H9 (cell line): Measurements from ENCODE around the gene CTNNAL1. TPM values are rescaled to one million over a fixed set of nuclear protein-coding genes. Genes with fewer than 3 reads are reported as not detected.

Source experiments
- DNase-seq: peaks from one replicate; pipeline ENCODE4 v3.0.0-alpha.2; 2017
- H2AFZ ChIP-seq: one replicate; pipeline ENCODE4 v1.6.1; 2013; ENCODE audit warnings: mild to moderate bottlenecking, low read length, control low read depth, moderate library complexity
- H2AK5ac ChIP-seq: 2 replicates; pipeline ENCODE4 v1.6.1; 2013; ENCODE audit warnings: low read length, control low read depth, mixed read lengths; ENCODE audit not compliant: insufficient read length
- H2BK120ac ChIP-seq: one replicate; pipeline ENCODE4 v1.6.1; 2013; ENCODE audit warnings: low read depth, mild to moderate bottlenecking, low read length, control low read depth, inconsistent platforms; ENCODE audit not compliant: poor library complexity, severe bottlenecking
- H2BK12ac ChIP-seq: 2 replicates; pipeline ENCODE4 v1.6.1; 2013; ENCODE audit warnings: low read length, control low read depth, mixed read lengths, low read depth; ENCODE audit not compliant: insufficient read length
- H2BK15ac ChIP-seq: 2 replicates; pipeline ENCODE4 v1.6.1; 2013; ENCODE audit warnings: low read depth, low read length, control low read depth
- H2BK20ac ChIP-seq: one replicate; pipeline ENCODE4 v1.6.1; 2013; ENCODE audit warnings: low read depth, mild to moderate bottlenecking, low read length, control low read depth, inconsistent platforms; ENCODE audit not compliant: poor library complexity, severe bottlenecking
- H2BK5ac ChIP-seq: 2 replicates; pipeline ENCODE4 v1.6.1; 2013; ENCODE audit warnings: low read length, control low read depth, mixed read lengths; ENCODE audit not compliant: insufficient read length
- H3K14ac ChIP-seq: 2 replicates; pipeline ENCODE4 v1.6.1; 2013; ENCODE audit warnings: low read length, control low read depth; ENCODE audit not compliant: insufficient read depth
- H3K18ac ChIP-seq: 2 replicates; pipeline ENCODE4 v1.6.1; 2013; ENCODE audit warnings: low read depth, mild to moderate bottlenecking, mixed read lengths, low read length, control low read depth; ENCODE audit not compliant: insufficient read length
- H3K23ac ChIP-seq: 2 replicates; pipeline ENCODE4 v1.6.1; 2013; ENCODE audit warnings: low read length, control low read depth, mixed read lengths, low read depth; ENCODE audit not compliant: insufficient read length
- H3K23me2 ChIP-seq: 2 replicates; pipeline ENCODE4 v1.6.1; 2013; ENCODE audit warnings: low read depth, mild to moderate bottlenecking, mixed read lengths, low read length, control low read depth; ENCODE audit not compliant: insufficient read length, poor library complexity, severe bottlenecking
- H3K27ac ChIP-seq: 2 replicates; pipeline ENCODE4 v1.5.1; 2013; ENCODE audit warnings: low read length, control low read depth, mixed read lengths, low read depth; ENCODE audit not compliant: insufficient read length
- H3K27me3 ChIP-seq: 2 replicates; pipeline ENCODE4 v1.6.1; 2013; ENCODE audit warnings: low read length, control low read depth, inconsistent platforms; ENCODE audit not compliant: insufficient read depth
- H3K4ac ChIP-seq: 2 replicates; pipeline ENCODE4 v1.6.1; 2013; ENCODE audit warnings: low read depth, mild to moderate bottlenecking, control low read depth, inconsistent platforms, low read length, moderate library complexity
- H3K4me1 ChIP-seq: 2 replicates; pipeline ENCODE4 v1.6.1; 2013; ENCODE audit warnings: low read length, control low read depth, inconsistent platforms; ENCODE audit not compliant: insufficient read depth
- H3K4me2 ChIP-seq: 2 replicates; pipeline ENCODE4 v1.6.1; 2013; ENCODE audit warnings: low read length, control low read depth, mixed read lengths; ENCODE audit not compliant: insufficient read length, insufficient read depth
- H3K56ac ChIP-seq: 2 replicates; pipeline ENCODE4 v1.6.1; 2013; ENCODE audit warnings: low read depth, mild to moderate bottlenecking, mixed read lengths, low read length, control low read depth; ENCODE audit not compliant: insufficient read length
- H3K79me1 ChIP-seq: 2 replicates; pipeline ENCODE4 v1.6.1; 2013; ENCODE audit warnings: low read depth, mild to moderate bottlenecking, moderate library complexity, low read length, control low read depth, inconsistent platforms; ENCODE audit not compliant: insufficient read depth, poor library complexity, severe bottlenecking
- H3K79me2 ChIP-seq: 2 replicates; pipeline ENCODE4 v1.6.1; 2013; ENCODE audit warnings: low read length, control low read depth, inconsistent platforms; ENCODE audit not compliant: insufficient read depth
- H3K9ac ChIP-seq: 2 replicates; pipeline ENCODE4 v1.6.1; 2013; ENCODE audit warnings: low read length, control low read depth, mixed read lengths; ENCODE audit not compliant: insufficient read length; ENCODE audit errors: extremely low read depth
- H3K9me3 ChIP-seq: one replicate; pipeline ENCODE4 v1.6.1; 2013; ENCODE audit warnings: low read depth, low read length, inconsistent platforms; ENCODE audit not compliant: control insufficient read depth
- H3T11ph ChIP-seq: one replicate; pipeline ENCODE4 v1.6.1; 2013; ENCODE audit warnings: mild to moderate bottlenecking, low read length, control low read depth, inconsistent platforms
- H4K20me1 ChIP-seq: one replicate; pipeline ENCODE4 v1.6.1; 2013; ENCODE audit not compliant: control insufficient read depth, insufficient read length, insufficient read depth
- H4K5ac ChIP-seq: 2 replicates; pipeline ENCODE4 v1.6.1; 2013; ENCODE audit warnings: low read depth, mild to moderate bottlenecking, mixed read lengths, low read length, control low read depth; ENCODE audit not compliant: insufficient read length
- H4K8ac ChIP-seq: replicated peaks from 2 replicates; pipeline ENCODE4 v1.6.1; 2013; ENCODE audit warnings: low read length, control low read depth, mixed read lengths, low read depth; ENCODE audit not compliant: insufficient read length
- H4K91ac ChIP-seq: 2 replicates; pipeline ENCODE4 v1.6.1; 2013; ENCODE audit warnings: low read depth, mild to moderate bottlenecking, moderate library complexity, mixed read lengths, low read length, control low read depth; ENCODE audit not compliant: insufficient read length
- H3K27ac Mint-ChIP-seq, 3 experiments: 2 replicates in 2 of 3; 3 replicates in 1 of 3; pipeline ENCODE4 v1.8.0; 2020 to 2021; ENCODE audit warnings: mixed read lengths in 3 of 3, mild to moderate bottlenecking in 1 of 3, moderate library complexity in 1 of 3
- H3K27me3 Mint-ChIP-seq: 2 replicates; pipeline ENCODE4 v1.8.0; 2021; ENCODE audit warnings: low read depth, mild to moderate bottlenecking, moderate library complexity, mixed read lengths
- H3K36me3 Mint-ChIP-seq, 3 experiments: 2 replicates in 2 of 3; 3 replicates in 1 of 3; pipeline ENCODE4 v1.8.0; 2020 to 2021; ENCODE audit warnings: low read depth in 3 of 3, mixed read lengths in 3 of 3; ENCODE audit not compliant: insufficient read depth in 1 of 3
- H3K4me1 Mint-ChIP-seq, 2 experiments: 2 replicates each; pipeline ENCODE4 v1.8.0; 2020; ENCODE audit warnings: mixed read lengths in 2 of 2
- H3K4me3 Mint-ChIP-seq, 2 experiments: 2 replicates in 1 of 2; 3 replicates in 1 of 2; pipeline ENCODE4 v1.8.0; 2020 to 2021; ENCODE audit warnings: mild to moderate bottlenecking in 2 of 2, mixed read lengths in 2 of 2, moderate library complexity in 1 of 2
- H3K9me3 Mint-ChIP-seq, 2 experiments: 2 replicates in 1 of 2; 3 replicates in 1 of 2; pipeline ENCODE4 v1.8.0; 2020; ENCODE audit warnings: mild to moderate bottlenecking in 2 of 2, mixed read lengths in 2 of 2, moderate library complexity in 1 of 2
- total RNA-seq: library from RNA; stranded (reverse); gene quantifications from 2 replicates; pipeline ENCODE4 v1.2.1, GENCODE V29; 2021
- TF ChIP-seq, protein P1 (sequence below): fragments of 200-600 bp; sonication (generic); conservative IDR thresholded peaks from 3 replicates; pipeline ENCODE4 v1.8.0; 2021; ENCODE audit warnings: antibody characterized with exemption, mild to moderate bottlenecking

CTNNAL1 gene
- total RNA-seq, 1 experiment from 2014 or later, result 52.9 TPM

DNA sequence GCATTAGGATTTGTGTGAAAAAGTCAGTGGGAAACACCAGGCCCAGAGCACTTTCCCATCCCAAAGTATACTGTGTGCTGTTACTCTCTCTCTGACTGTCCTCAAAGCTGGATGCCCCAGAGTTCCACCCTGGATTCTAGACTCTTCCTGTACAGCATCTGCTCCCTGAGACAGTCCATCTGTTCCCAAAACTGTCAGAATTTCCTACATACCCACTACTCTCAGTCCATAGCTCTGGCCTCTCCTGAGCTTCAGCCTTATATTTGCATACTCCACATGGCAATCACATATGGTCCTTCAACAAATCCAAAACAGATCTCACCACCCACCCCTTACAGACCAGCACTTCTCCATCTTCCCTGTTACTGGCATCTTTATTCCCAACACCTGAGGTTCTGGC lies 88.8 kb downstream of the CTNNAL1 start:
- H3K4ac ChIP-seq, result no peak overlapping the region
- H4K91ac ChIP-seq, result no peak overlapping the region
- no peak overlapping the region for H4K5ac ChIP-seq
- H2BK20ac ChIP-seq, result no peak overlapping the region
- H2AFZ ChIP-seq, result no peak overlapping the region
- no peak overlapping the region for H2BK15ac ChIP-seq
- H3K14ac ChIP-seq, result no peak overlapping the region
- no peaks in the 10 kb centered on the region for H4K20me1 ChIP-seq
- no peaks in the 10 kb centered on the region for H3K4me1 Mint-ChIP-seq
- H3K23me2 ChIP-seq, result no peaks in the 10 kb centered on the region
- H3K18ac ChIP-seq, result no peak overlapping the region
- no peak overlapping the region for H3K27ac ChIP-seq
- H3K4me3 Mint-ChIP-seq, result no peak overlapping the region
- no peak overlapping the region for H2BK5ac ChIP-seq
- no peaks in the 10 kb centered on the region for H3K9me3 ChIP-seq
- H2BK12ac ChIP-seq, result no peak overlapping the region
- no peak overlapping the region for H3K56ac ChIP-seq
- peaks cover 6 to 65% (median 54%) of the 10 kb centered on the region in 3 experiments; a peak in 6 of 7 replicates for H3K36me3 Mint-ChIP-seq
- H2BK120ac ChIP-seq, result no peak overlapping the region
- no peaks in the 10 kb centered on the region for H3K4me1 ChIP-seq
- no peak overlapping the region for H3T11ph ChIP-seq
- no peak overlapping the region for H3K23ac ChIP-seq
- H3K79me2 ChIP-seq, result no peaks in the 10 kb centered on the region
- no peak overlapping the region for H3K9ac ChIP-seq
- H3K27me3 ChIP-seq, result no peaks in the 10 kb centered on the region
- H3K9me3 Mint-ChIP-seq, result no peaks in the 10 kb centered on the region
- no peak overlapping the region for H3K27ac Mint-ChIP-seq
- no peak overlapping the region for H4K8ac ChIP-seq
- no peak overlapping the region for H3K4me2 ChIP-seq
- H2AK5ac ChIP-seq, result no peak overlapping the region
- no peak for DNase-seq
- no peaks in the 10 kb centered on the region for H3K79me1 ChIP-seq
- TF ChIP-seq, protein P1, sequence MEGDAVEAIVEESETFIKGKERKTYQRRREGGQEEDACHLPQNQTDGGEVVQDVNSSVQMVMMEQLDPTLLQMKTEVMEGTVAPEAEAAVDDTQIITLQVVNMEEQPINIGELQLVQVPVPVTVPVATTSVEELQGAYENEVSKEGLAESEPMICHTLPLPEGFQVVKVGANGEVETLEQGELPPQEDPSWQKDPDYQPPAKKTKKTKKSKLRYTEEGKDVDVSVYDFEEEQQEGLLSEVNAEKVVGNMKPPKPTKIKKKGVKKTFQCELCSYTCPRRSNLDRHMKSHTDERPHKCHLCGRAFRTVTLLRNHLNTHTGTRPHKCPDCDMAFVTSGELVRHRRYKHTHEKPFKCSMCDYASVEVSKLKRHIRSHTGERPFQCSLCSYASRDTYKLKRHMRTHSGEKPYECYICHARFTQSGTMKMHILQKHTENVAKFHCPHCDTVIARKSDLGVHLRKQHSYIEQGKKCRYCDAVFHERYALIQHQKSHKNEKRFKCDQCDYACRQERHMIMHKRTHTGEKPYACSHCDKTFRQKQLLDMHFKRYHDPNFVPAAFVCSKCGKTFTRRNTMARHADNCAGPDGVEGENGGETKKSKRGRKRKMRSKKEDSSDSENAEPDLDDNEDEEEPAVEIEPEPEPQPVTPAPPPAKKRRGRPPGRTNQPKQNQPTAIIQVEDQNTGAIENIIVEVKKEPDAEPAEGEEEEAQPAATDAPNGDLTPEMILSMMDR, result no peak
- H3K27me3 Mint-ChIP-seq, result no peaks in the 10 kb centered on the region
